Measurements from ENCODE around the gene C5orf24. TPM values are rescaled to one million over a fixed set of nuclear protein-coding genes. Genes with fewer than 3 reads are reported as not detected.

C5orf24 gene
- polyA plus RNA-seq, 3 donors, result 5.6 to 17.1 (median 6.6) TPM

- WGBS (ENCODE audit: insufficient coverage), result 100% methylated on average over 3 of the region's 6 CpGs
- H3K27me3 Mint-ChIP-seq (ENCODE audit: low read depth in 3 of 3), result peaks cover 0 to 2% (median 0%) of the 10 kb centered on the region in 3 donors
- peak overlapping the region; percentile 99 for H2AFZ ChIP-seq (ENCODE audit: insufficient read depth, low read depth, low read length, poor library complexity, severe bottlenecking)
- peaks cover 0 to 3% of the 10 kb centered on the region in 2 donors for H3K36me3 ChIP-seq (replicated peaks in 1 of 2; ENCODE audit: control insufficient read depth in 1 of 2, insufficient read depth in 2 of 2, low read length in 2 of 2)
- H3K4me3 Mint-ChIP-seq, result no peak overlapping the region
- peak overlapping the region; percentile 85 for H3K4me2 ChIP-seq (replicated peaks; ENCODE audit: extremely low read depth, low read length, poor library complexity, severe bottlenecking)
- peaks cover 11 to 12% of the 10 kb centered on the region in 2 donors for H3K36me3 Mint-ChIP-seq
- no peaks in the 10 kb centered on the region for H3K27me3 ChIP-seq (ENCODE audit: control insufficient read depth in 2 of 2, insufficient read depth in 2 of 2, low read length in 2 of 2)
- H3K4me3 ChIP-seq (replicated peaks in 1 of 3; ENCODE audit: low read depth in 2 of 3, low read length in 3 of 3), result peak overlapping the region in 2 of 3 experiments; percentile 60 to 77
- peaks cover 9% of the 10 kb centered on the region for H4K20me1 ChIP-seq (ENCODE audit: insufficient read depth, low read length)
- TF ChIP-seq CTCF (IDR thresholded peaks at IDR 0.05), result no peak
- H3K9ac ChIP-seq (ENCODE audit: insufficient read depth, low read length, poor library complexity, severe bottlenecking), result peak overlapping the region; percentile 89
- DNase-seq, result no peak
- H3K9me3 Mint-ChIP-seq, result peaks cover 0 to 3% (median 0%) of the 10 kb centered on the region in 7 donors
- peaks cover 37% of the 10 kb centered on the region for H3K79me2 ChIP-seq (ENCODE audit: insufficient read depth, low read length)
- H3K9me3 ChIP-seq (replicated peaks in 1 of 2; ENCODE audit: control insufficient read depth in 1 of 2, insufficient read depth in 1 of 2, low read length in 2 of 2), result no peaks in the 10 kb centered on the region
- intact Hi-C loops (cut with micrococcal nuclease), result loop anchor here in 1 of 2 donors (5.0 kb wide), 1 partner anchor 136 kb away; the partner anchor contains the start of gene CAMLG
- H3K27ac Mint-ChIP-seq, result peak overlapping the region in 4 of 7 donors; percentile 71 to 93 (median 75)
- peak overlapping the region; percentile 81 to 82 for H3K27ac ChIP-seq (ENCODE audit: low read depth in 1 of 2, low read length in 2 of 2)
- peaks cover 13 to 20% of the 10 kb centered on the region in 2 donors for H3K4me1 ChIP-seq (ENCODE audit: control insufficient read depth in 1 of 2, insufficient read depth in 2 of 2, low read length in 2 of 2)
- peaks cover 25% of the 10 kb centered on the region for H3K4me1 Mint-ChIP-seq
Measured at GRCh38 chr5:134873494-134873893, 27.7 kb downstream of the C5orf24 start.

- H3K4me2 ChIP-seq (replicated peaks; ENCODE audit: extremely low read depth, low read length, poor library complexity, severe bottlenecking), result peak within 1 kb of the TSS; percentile 85
- no peaks in the 10 kb centered on the region for H3K27me3 ChIP-seq (ENCODE audit: control insufficient read depth in 2 of 2, insufficient read depth in 2 of 2, low read length in 2 of 2)
- Mint-ChIP-seq H3K27me3 (ENCODE audit: low read depth in 3 of 3) (peaks cover 0 to 2% (median 0%) of the 10 kb centered on the region in 3 donors), H3K4me1 (peaks cover 25% of the 10 kb centered on the region), H3K4me3 (peak within 1 kb of the TSS; percentile 94 to 96), H3K9me3 (peaks cover 0 to 3% (median 0%) of the 10 kb centered on the region in 7 donors), H3K27ac (peak within 1 kb of the TSS; percentile 86 to 96 (median 92)), H3K36me3 (peaks cover 17% of the 10 kb centered on the region in 2 donors)
- peak within 1 kb of the TSS; percentile 81 to 82 for H3K27ac ChIP-seq (ENCODE audit: low read depth in 1 of 2, low read length in 2 of 2)
- peak within 1 kb of the TSS; percentile 99 for H2AFZ ChIP-seq (ENCODE audit: insufficient read depth, low read depth, low read length, poor library complexity, severe bottlenecking)
- 4% methylated on average over 72 of the region's 79 CpGs for WGBS (ENCODE audit: insufficient coverage)
- H4K20me1 ChIP-seq (ENCODE audit: insufficient read depth, low read length), result peaks cover 17% of the 10 kb centered on the region
- intact Hi-C loops (cut with micrococcal nuclease), result loop anchor here in 1 of 2 donors (5.0 kb wide), 1 partner anchor 137 kb away; the partner anchor contains the start of gene CAMLG
- peak; percentile 76 to 88 (median 80) for DNase-seq
- H3K36me3 ChIP-seq (replicated peaks in 1 of 2; ENCODE audit: control insufficient read depth in 1 of 2, insufficient read depth in 2 of 2, low read length in 2 of 2), result peaks cover 0 to 10% of the 10 kb centered on the region in 2 donors
- H3K79me2 ChIP-seq (ENCODE audit: insufficient read depth, low read length), result peaks cover 44% of the 10 kb centered on the region
- TF ChIP-seq CTCF (IDR thresholded peaks at IDR 0.05), result no peak
- H3K9me3 ChIP-seq (replicated peaks in 1 of 2; ENCODE audit: control insufficient read depth in 1 of 2, insufficient read depth in 1 of 2, low read length in 2 of 2), result no peaks in the 10 kb centered on the region
- H3K4me1 ChIP-seq (ENCODE audit: control insufficient read depth in 1 of 2, insufficient read depth in 2 of 2, low read length in 2 of 2), result peaks cover 13 to 20% of the 10 kb centered on the region in 2 donors
- peak within 1 kb of the TSS; percentile 89 for H3K9ac ChIP-seq (ENCODE audit: insufficient read depth, low read length, poor library complexity, severe bottlenecking)
- peak within 1 kb of the TSS; percentile 60 to 77 (median 77) for H3K4me3 ChIP-seq (replicated peaks in 1 of 3; ENCODE audit: low read depth in 2 of 3, low read length in 3 of 3)
Measured at GRCh38 chr5:134873987-134874830, 28.4 kb downstream of the C5orf24 start, which contains the start of gene TXNDC15. TXNDC15 (plus strand) TSS chr5:134874371; CDS start chr5:134874428, 57 bp downstream.

All from CD14-positive monocyte (primary cell).